Inflammatory macrophage treated with lipopolysaccharide for 4 hours (primary cell): ENCODE results near the gene KRT26.
A peak's percentile ranks its signal among the peaks of the same experiment; 100 is the strongest.

Source experiments
- DNase-seq: peaks from one replicate; pipeline ENCODE4 v3.0.0-alpha.2; 2020

The KRT26 gene

DNA sequence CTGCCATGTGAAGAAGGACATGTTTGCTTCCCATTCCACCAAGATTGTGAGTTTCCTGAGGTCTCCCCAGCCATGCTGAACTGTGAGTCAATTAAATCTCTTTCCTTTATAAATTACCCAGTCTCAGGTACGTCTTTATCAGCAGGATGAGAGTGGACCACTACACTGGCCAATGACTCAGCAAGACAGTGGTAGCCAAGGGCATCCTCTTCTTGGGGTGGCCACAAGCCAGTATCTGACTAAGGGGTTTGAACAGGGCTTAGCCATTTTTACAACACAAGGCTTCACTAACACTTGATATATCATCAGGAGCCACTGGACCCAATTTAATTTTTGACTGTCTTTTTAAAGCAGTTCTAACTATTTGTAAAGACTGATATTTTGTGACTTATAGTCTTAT lies 47.3 kb downstream of the KRT26 start:
- DNase-seq, result no peak

DNA sequence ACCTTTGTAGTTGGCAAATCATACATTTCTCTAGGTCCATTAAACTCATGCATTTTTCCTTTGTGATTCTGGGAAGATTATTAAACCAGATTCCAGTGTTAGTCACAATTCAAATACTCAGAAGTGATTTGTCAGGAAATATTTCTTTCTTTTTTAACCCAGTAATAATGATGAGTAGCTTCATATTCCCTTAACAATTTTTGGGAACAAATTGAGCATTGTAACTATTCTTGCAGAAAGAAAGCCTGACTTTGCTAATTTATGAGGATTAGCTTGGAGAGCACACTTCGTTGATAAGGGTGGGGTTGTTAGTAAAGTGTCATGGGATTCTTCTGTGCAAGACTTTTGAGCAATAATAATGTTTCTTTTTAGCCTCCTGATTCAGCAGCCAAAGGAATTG lies 49.8 kb downstream of the KRT26 start:
- DNase-seq, result peak; percentile 0

DNA sequence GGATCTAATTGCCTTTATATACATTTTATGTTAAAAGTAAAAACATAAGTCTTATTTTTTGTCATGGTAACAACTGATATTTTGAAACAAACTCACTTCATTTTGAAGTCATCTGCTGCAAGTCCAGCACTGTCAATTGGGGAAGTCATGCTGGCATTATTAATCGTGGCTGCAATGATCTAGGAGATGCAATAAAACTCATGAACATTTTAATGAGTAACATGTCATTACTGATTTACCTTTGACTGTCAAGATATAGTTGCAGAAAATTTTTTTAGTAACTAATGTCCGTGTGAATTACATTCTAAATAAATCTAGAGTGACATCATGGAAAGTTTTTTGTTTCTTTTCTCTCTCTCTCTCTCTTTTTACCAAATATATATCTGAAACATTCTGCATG lies 51.1 kb downstream of the KRT26 start:
- DNase-seq, result peak; percentile 13

DNA sequence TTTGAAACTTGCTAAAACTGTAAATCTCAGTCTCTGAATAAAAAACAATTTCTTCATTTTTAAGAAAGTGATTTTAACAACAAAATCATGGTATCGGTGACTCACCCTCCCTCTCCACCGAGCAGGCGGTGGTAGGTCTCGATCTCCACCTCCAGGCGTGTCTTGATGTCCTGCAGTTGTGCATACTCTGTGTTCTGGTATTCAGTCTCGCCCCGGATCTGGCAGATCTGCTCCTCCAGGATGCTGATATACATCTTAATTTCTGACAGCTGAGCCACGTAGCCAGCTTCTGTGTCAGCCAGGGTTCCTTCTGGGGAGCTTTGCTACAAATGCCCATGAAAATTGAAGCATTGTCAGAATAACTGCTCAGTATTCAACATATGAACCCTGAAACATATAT lies 53.1 kb downstream of the KRT26 start:
- no peak for DNase-seq

DNA sequence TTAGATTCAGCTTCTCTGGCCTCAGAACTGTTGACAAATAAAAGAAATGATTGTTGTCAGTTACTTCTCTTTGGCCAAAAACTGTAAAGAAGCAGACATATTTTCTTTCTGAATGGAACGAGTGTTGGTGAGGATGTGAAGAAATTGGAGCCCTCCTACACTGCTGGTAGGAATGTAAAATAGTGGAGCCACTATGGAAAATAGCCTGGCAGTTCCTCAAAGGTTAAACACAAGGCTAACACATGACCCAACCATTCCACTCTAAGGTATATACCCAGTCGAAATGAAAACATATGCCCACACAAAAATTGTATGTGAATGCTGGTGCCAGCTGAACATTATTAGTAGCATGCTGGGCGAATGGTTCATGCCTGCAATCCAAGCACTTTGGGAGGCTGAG lies 54.2 kb downstream of the KRT26 start:
- no peak for DNase-seq
